ENCODE data around the gene TDRD9. TPM values are rescaled to one million over a fixed set of nuclear protein-coding genes. Genes with fewer than 3 reads are reported as not detected.

The TDRD9 gene
- total and polyA plus RNA-seq, 12 donors, result 0.55 to 8.4 (median 2.4) TPM

GRCh38 chr14:104066719-104067295 is 138.6 kb downstream of the TDRD9 start:
- Histone ChIP-seq H3K27ac (no peak overlapping the region), H3K27me3 (peaks cover 0 to 37% (median 15%) of the 10 kb centered on the region in 7 donors), H3K36me3 (no peaks in the 10 kb centered on the region), H3K9me3 (peaks cover 0 to 19% (median 0%) of the 10 kb centered on the region in 11 donors), H3K4me1 (no peaks in the 10 kb centered on the region), H3K4me3 (no peak overlapping the region)
- ATAC-seq (no peak), DNase-seq (no peak)
- 72 to 77% methylated on average over 4 of the region's 4 CpGs for WGBS, 2 donors
- TF ChIP-seq CTCF (IDR thresholded peaks at IDR 0.05), result no peak
- intact Hi-C loops (cut with DNase I), result no loop called here

- no peak overlapping the region for H3K27ac ChIP-seq
- intact Hi-C loops (cut with DNase I), result no loop called here
- peaks cover 0 to 26% (median 0%) of the 10 kb centered on the region in 11 donors for H3K9me3 ChIP-seq
- H3K27me3 ChIP-seq, result peaks cover 0 to 23% (median 10%) of the 10 kb centered on the region in 7 donors
- H3K4me1 ChIP-seq, result no peaks in the 10 kb centered on the region
- H3K36me3 ChIP-seq, result no peaks in the 10 kb centered on the region
- no peak for TF ChIP-seq CTCF (IDR thresholded peaks at IDR 0.05)
- WGBS, 2 donors, result 89 to 90% methylated on average over 7 of the region's 7 CpGs
- H3K4me3 ChIP-seq, result no peak overlapping the region
- ATAC-seq, result no peak
- no peak for DNase-seq
These were observed 141.3 kb downstream of the TDRD9 start for GRCh38 chr14:104069541-104069940.

- H3K4me1 ChIP-seq, result no peaks in the 10 kb centered on the region
- no peaks in the 10 kb centered on the region for H3K36me3 ChIP-seq
- DNase-seq (no peak), ATAC-seq (no peak)
- intact Hi-C loops (cut with DNase I), result loop anchor here in 1 of 10 donors (10.0 kb wide), 2 partner anchors 502 to 562 kb away; partner anchors contain the start of gene C14orf180
- no peak for TF ChIP-seq CTCF (IDR thresholded peaks at IDR 0.05)
- no peak overlapping the region for H3K4me3 ChIP-seq
- H3K9me3 ChIP-seq, result peaks cover 0 to 11% (median 0%) of the 10 kb centered on the region in 11 donors
- WGBS, 2 donors, result 70 to 75% methylated on average over 3 of the region's 3 CpGs
- H3K27ac ChIP-seq, result no peak overlapping the region
- H3K27me3 ChIP-seq, result peaks cover 0 to 30% (median 8%) of the 10 kb centered on the region in 7 donors
These were observed 144.3 kb downstream of the TDRD9 start for GRCh38 chr14:104072586-104072985.

GRCh38 chr14:104073764-104074163 is 145.5 kb downstream of the TDRD9 start:
- no peak for DNase-seq
- no peaks in the 10 kb centered on the region for H3K36me3 ChIP-seq
- H3K4me3 ChIP-seq, result no peak overlapping the region
- H3K27ac ChIP-seq, result no peak overlapping the region
- H3K4me1 ChIP-seq, result peaks cover 0 to 6% (median 0%) of the 10 kb centered on the region in 9 donors
- no peak for ATAC-seq
- H3K27me3 ChIP-seq, result peaks cover 0 to 30% (median 8%) of the 10 kb centered on the region in 7 donors
- intact Hi-C loops (cut with DNase I), result loop anchor here in 1 of 10 donors (10.0 kb wide), 2 partner anchors 501 to 561 kb away; partner anchors contain the start of gene C14orf180
- TF ChIP-seq CTCF (IDR thresholded peaks at IDR 0.05), result no peak
- peaks cover 0 to 10% (median 0%) of the 10 kb centered on the region in 11 donors for H3K9me3 ChIP-seq
- WGBS, 2 donors, result 68 to 81% methylated on average over 4 of the region's 4 CpGs

Data from heart right ventricle (tissue), 16 donors.